Measurements from ENCODE around the gene GTF3C5.
"Not testable (repeated sequence)": the region's sequence is repeated elsewhere in the genome, so short reads cannot be mapped to it uniquely, and the experiment has no call there.

GTF3C5 gene

GRCh38 chr9:132986640-132987620 is 43.9 kb upstream of the GTF3C5 start:
- DNase-seq (ENCODE audit: low read depth, low spot score): no peak
- H3K4me3 ChIP-seq: no peak overlapping the region
- no peak overlapping the region for H3K9ac ChIP-seq (ENCODE audit: insufficient read length)
- no peak overlapping the region for H3K27ac ChIP-seq
- TF ChIP-seq POLR2AphosphoS5 (IDR thresholded peaks at IDR 0.05; ENCODE audit: borderline replicate concordance, low read depth, low read length) (no peak), EZH2 (IDR thresholded peaks at IDR 0.05) (no peak), FOXP2 (optimal IDR thresholded peaks at IDR 0.05; ENCODE audit: control extremely low read depth, extremely low read length, insufficient read depth) (no peak)
- no peaks in the 10 kb centered on the region for H3K9me3 ChIP-seq (ENCODE audit: low read depth, low read length)
- H3K36me3 ChIP-seq (ENCODE audit: insufficient read depth, low read length): no peaks in the 10 kb centered on the region

DNA sequence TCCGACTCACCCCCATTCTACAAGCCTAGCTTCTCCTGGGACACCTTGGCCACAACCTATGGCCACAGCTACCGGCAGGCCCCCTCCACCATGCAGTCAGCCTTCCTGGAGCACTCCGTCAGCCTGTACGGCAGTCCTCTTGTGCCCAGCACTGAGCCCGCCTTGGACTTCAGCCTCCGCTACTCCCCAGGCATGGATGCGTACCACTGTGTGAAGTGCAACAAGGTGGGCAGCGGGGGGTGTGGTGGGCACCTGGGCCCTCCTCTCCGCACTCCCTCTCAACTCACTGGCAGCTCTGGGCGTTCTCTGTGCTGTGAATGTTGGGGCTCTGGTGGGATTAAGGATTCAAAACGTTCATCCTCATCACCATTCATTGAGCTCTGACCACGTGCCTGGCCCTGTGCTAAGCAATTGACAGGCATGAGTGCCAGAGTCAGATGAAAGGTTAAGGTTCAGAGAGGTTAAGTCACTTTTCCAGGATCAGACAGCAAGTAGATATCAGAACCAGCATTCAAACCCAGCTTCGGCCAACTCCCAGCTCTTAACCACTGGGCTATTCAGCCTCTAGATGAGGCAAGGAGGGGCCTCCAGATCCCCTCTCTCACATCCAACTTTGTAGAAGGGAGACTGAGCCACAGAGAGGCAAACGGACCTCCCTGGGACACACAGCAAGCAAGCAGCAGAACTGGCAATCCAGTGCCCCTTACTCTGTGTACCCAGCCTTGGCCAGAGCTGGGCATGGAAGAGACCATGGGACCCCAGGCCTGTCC is 42.4 kb upstream of the GTF3C5 start:
- no peak for DNase-seq (ENCODE audit: low read depth, low spot score)
- H3K36me3 ChIP-seq (ENCODE audit: insufficient read depth, low read length): no peaks in the 10 kb centered on the region
- H3K9me3 ChIP-seq (ENCODE audit: low read depth, low read length): no peaks in the 10 kb centered on the region
- no peak overlapping the region for H3K27ac ChIP-seq
- H3K4me3 ChIP-seq: no peak overlapping the region
- H3K9ac ChIP-seq (ENCODE audit: insufficient read length): no peak overlapping the region
- TF ChIP-seq FOXP2 (optimal IDR thresholded peaks at IDR 0.05; ENCODE audit: control extremely low read depth, extremely low read length, insufficient read depth): no peak
- no peak for TF ChIP-seq POLR2AphosphoS5 (IDR thresholded peaks at IDR 0.05; ENCODE audit: borderline replicate concordance, low read depth, low read length)
- TF ChIP-seq EZH2 (IDR thresholded peaks at IDR 0.05): no peak

GRCh38 chr9:132989014-132989310 is 41.8 kb upstream of the GTF3C5 start:
- no peaks in the 10 kb centered on the region for H3K36me3 ChIP-seq (ENCODE audit: insufficient read depth, low read length)
- no peak overlapping the region for H3K9ac ChIP-seq (ENCODE audit: insufficient read length)
- TF ChIP-seq POLR2AphosphoS5 (IDR thresholded peaks at IDR 0.05; ENCODE audit: borderline replicate concordance, low read depth, low read length) (no peak), FOXP2 (optimal IDR thresholded peaks at IDR 0.05; ENCODE audit: control extremely low read depth, extremely low read length, insufficient read depth) (no peak), EZH2 (IDR thresholded peaks at IDR 0.05) (no peak)
- DNase-seq (ENCODE audit: low read depth, low spot score): no peak
- no peak overlapping the region for H3K4me3 ChIP-seq
- no peak overlapping the region for H3K27ac ChIP-seq
- H3K9me3 ChIP-seq (ENCODE audit: low read depth, low read length): no peaks in the 10 kb centered on the region

DNA sequence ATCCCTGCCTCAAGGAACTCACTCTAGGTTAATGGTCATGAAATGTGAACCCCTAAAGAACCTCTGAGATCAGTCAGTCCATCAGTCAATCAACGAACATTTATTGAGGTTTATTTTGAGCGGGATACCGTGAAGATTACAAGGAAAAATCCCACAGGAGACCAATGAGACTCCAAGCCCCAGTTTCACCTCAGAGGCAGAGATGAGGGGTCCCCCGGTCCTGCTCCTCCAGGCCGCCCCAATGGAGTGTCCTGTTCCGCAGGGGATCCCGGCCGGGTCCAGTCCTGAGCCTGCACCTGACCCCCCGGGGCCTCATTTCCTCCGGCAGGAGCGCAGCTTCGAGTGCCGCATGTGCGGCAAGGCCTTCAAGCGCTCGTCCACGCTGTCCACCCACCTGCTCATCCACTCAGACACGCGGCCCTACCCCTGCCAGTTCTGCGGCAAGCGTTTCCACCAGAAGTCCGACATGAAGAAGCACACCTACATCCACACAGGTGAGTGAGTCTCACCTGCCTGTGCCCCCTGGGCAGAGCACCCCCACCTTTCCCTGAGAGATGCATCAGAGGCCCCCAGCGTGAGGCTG is 41.3 kb upstream of the GTF3C5 start:
- Histone ChIP-seq H3K9ac (ENCODE audit: insufficient read length) (no peak overlapping the region), H3K27ac (no peak overlapping the region), H3K4me3 (no peak overlapping the region), H3K9me3 (ENCODE audit: low read depth, low read length) (no peaks in the 10 kb centered on the region), H3K36me3 (ENCODE audit: insufficient read depth, low read length) (no peaks in the 10 kb centered on the region)
- TF ChIP-seq POLR2AphosphoS5 (IDR thresholded peaks at IDR 0.05; ENCODE audit: borderline replicate concordance, low read depth, low read length) (no peak), FOXP2 (optimal IDR thresholded peaks at IDR 0.05; ENCODE audit: control extremely low read depth, extremely low read length, insufficient read depth) (no peak), EZH2 (IDR thresholded peaks at IDR 0.05) (no peak)
- DNase-seq (ENCODE audit: low read depth, low spot score): no peak

DNA sequence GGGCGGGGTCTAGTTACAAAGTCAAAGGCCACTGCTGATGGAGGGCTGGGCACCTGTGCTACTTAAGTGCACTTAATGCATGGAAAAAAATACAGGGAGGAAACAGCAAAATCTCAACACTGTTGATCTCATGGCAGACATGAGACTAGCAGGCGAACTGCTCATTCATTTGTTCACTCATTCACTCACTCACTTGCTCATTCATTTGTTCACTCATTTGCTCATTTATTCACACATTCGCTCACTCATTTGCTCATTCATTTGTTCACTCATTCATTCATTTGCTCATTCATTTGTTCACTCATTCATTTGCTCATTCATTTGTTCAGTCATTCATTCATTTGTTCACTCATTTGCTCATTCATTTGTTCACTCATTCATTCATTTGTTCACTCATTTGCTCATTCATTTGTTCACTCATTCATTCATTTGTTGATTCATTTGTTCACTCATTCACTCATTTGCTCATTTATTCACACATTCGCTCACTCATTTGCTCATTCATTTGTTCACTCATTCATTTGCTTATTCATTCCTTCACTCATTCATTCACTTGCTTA is 40.7 kb upstream of the GTF3C5 start:
- H3K9ac ChIP-seq (ENCODE audit: insufficient read length); DNase-seq (ENCODE audit: low read depth, low spot score): not testable (repeated sequence)

DNA sequence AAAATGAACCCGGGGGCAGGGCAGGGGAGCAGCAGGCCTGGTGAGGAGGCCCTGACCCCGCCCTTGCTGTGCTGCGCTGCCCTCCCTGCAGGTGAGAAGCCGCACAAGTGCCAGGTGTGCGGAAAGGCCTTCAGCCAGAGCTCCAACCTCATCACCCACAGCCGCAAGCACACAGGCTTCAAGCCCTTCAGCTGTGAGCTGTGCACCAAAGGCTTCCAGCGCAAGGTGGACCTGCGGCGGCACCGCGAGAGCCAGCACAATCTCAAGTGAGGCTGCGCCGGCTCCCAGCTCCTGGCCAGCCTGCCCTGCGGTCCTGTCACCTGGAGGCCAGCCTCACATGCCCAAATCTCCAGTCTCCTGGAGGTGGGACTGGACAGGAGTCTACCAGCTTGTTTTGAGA is 40.0 kb upstream of the GTF3C5 start:
- TF ChIP-seq EZH2 (IDR thresholded peaks at IDR 0.05) (no peak), POLR2AphosphoS5 (IDR thresholded peaks at IDR 0.05; ENCODE audit: borderline replicate concordance, low read depth, low read length) (no peak), FOXP2 (optimal IDR thresholded peaks at IDR 0.05; ENCODE audit: control extremely low read depth, extremely low read length, insufficient read depth) (no peak)
- Histone ChIP-seq H3K4me3 (no peak overlapping the region), H3K27ac (no peak overlapping the region), H3K36me3 (ENCODE audit: insufficient read depth, low read length) (no peaks in the 10 kb centered on the region), H3K9ac (ENCODE audit: insufficient read length) (no peak overlapping the region), H3K9me3 (ENCODE audit: low read depth, low read length) (no peaks in the 10 kb centered on the region)
- DNase-seq (ENCODE audit: low read depth, low spot score): no peak

More for the DNA sequence above, 40.7 kb upstream of the GTF3C5 start:
- not testable (repeated sequence) for H3K4me3 ChIP-seq; H3K36me3 ChIP-seq (ENCODE audit: insufficient read depth, low read length); H3K9me3 ChIP-seq (ENCODE audit: low read depth, low read length); H3K27ac ChIP-seq

DNA sequence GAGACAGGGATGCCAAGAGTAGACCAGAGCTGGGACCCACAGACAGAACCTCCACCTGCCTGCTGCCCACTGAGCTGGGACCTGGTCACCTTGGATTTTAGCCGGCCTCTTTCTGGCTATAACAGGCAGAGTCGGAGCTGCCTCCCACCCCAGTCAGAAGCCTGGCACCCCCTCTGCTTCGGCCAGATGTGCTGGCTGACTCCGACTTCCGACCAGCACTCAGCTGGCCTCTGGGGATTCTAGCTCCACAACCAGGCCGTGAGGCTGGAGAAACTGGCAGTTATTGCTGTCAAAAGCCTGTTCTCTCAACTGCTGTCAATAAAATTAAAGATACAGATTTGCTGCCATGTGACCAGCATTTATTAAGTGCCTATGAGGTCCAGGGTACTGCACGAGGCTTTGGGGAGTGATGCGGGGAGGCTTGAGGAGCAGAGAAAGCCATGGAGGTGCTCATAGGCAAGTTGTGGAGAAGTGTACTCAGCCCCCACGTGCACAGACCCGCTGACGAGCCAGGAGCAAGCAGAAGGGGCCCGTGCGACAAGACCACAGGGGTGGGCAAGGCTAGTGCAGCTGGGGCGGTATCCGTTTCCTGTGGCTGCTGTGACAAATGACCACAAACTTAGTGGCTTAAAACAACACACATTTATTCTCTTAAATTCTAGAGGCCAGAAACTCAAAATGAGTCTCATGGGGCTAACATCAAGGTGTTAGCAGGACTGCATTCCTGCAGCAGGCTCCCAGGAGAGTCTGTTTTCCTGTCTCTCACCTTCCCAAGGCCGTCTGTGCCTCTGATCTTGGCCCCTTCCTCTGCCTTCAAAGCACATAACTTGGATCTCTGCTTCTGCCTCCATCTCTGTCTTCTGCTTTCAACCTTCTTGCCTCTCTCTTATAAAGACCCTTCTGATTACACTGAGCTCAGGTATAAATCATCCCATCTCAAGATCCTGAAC is 39.2 kb upstream of the GTF3C5 start:
- Histone ChIP-seq H3K4me3 (no peak overlapping the region), H3K27ac (no peak overlapping the region), H3K9me3 (ENCODE audit: low read depth, low read length) (no peaks in the 10 kb centered on the region), H3K9ac (ENCODE audit: insufficient read length) (no peak overlapping the region), H3K36me3 (ENCODE audit: insufficient read depth, low read length) (no peaks in the 10 kb centered on the region)
- DNase-seq (ENCODE audit: low read depth, low spot score): no peak
- TF ChIP-seq FOXP2 (optimal IDR thresholded peaks at IDR 0.05; ENCODE audit: control extremely low read depth, extremely low read length, insufficient read depth) (no peak), EZH2 (IDR thresholded peaks at IDR 0.05) (no peak), POLR2AphosphoS5 (IDR thresholded peaks at IDR 0.05; ENCODE audit: borderline replicate concordance, low read depth, low read length) (no peak)
